Neural progenitor cell (in vitro differentiated cells): Measurements from ENCODE around the gene ERC2. TPM values are rescaled to one million over a fixed set of nuclear protein-coding genes. Genes with fewer than 3 reads are reported as not detected.

Experiments used
- DNase-seq: peaks from one replicate; pipeline ENCODE4 v3.0.0-alpha.2; 2016; ENCODE audit warnings: low spot score
- H2AFZ ChIP-seq: fragments of 200-600 bp; sonication (generic); replicated peaks from 2 replicates; pipeline ENCODE4 v1.6.1; 2016; ENCODE audit warnings: antibody characterized with exemption
- H3F3A ChIP-seq: fragments of 200-600 bp; sonication (generic); 2 replicates; pipeline ENCODE4 v1.6.1; 2016; ENCODE audit warnings: antibody characterized with exemption, low read depth
- H3K27ac ChIP-seq: fragments of 200-600 bp; sonication (generic); 2 replicates; pipeline ENCODE4 v1.5.1; 2016; ENCODE audit warnings: mild to moderate bottlenecking
- H3K27me3 ChIP-seq: fragments of 200-600 bp; sonication (generic); 2 replicates; pipeline ENCODE4 v1.6.1; 2016; ENCODE audit warnings: mild to moderate bottlenecking, moderate library complexity
- H3K36me3 ChIP-seq: fragments of 200-600 bp; sonication (generic); 2 replicates; pipeline ENCODE4 v1.5.1; 2016
- H3K4me1 ChIP-seq: fragments of 200-600 bp; sonication (generic); 2 replicates; pipeline ENCODE4 v1.6.1; 2016; ENCODE audit warnings: mixed run types
- H3K4me2 ChIP-seq: fragments of 200-600 bp; sonication (generic); 2 replicates; pipeline ENCODE4 v1.6.1; 2016
- H3K4me3 ChIP-seq: fragments of 200-600 bp; sonication (generic); 2 replicates; pipeline ENCODE4 v1.5.1; 2016
- H3K79me2 ChIP-seq: fragments of 200-600 bp; sonication (generic); 2 replicates; pipeline ENCODE4 v1.6.1; 2016; ENCODE audit warnings: low read depth
- H3K9ac ChIP-seq: fragments of 200-600 bp; sonication (generic); 2 replicates; pipeline ENCODE4 v1.6.1; 2016
- H3K9me3 ChIP-seq: fragments of 200-600 bp; sonication (generic); 2 replicates; pipeline ENCODE4 v1.5.1; 2016; ENCODE audit warnings: low read depth
- H4K20me1 ChIP-seq: fragments of 200-600 bp; sonication (generic); 2 replicates; pipeline ENCODE4 v1.6.1; 2016; ENCODE audit warnings: low read depth
- H3K27ac Mint-ChIP-seq: 3 replicates; pipeline ENCODE4 v1.8.0; 2021; ENCODE audit warnings: mixed read lengths
- H3K27me3 Mint-ChIP-seq: 2 replicates; pipeline ENCODE4 v1.8.0; 2022; ENCODE audit warnings: low read depth, mild to moderate bottlenecking, inconsistent platforms, moderate library complexity, mixed read lengths; ENCODE audit not compliant: insufficient read depth
- H3K36me3 Mint-ChIP-seq: 3 replicates; pipeline ENCODE4 v1.8.0; 2021; ENCODE audit warnings: mixed read lengths
- H3K4me1 Mint-ChIP-seq: 3 replicates; pipeline ENCODE4 v1.8.0; 2021; ENCODE audit warnings: mixed read lengths
- H3K4me3 Mint-ChIP-seq: 3 replicates; pipeline ENCODE4 v1.8.0; 2021; ENCODE audit warnings: mild to moderate bottlenecking, moderate library complexity, mixed read lengths
- H3K9me3 Mint-ChIP-seq: 3 replicates; pipeline ENCODE4 v1.8.0; 2020; ENCODE audit warnings: mixed read lengths
- EZH2 ChIP-seq: fragments of 200-600 bp; sonication (generic); IDR thresholded peaks from 2 replicates; pipeline ENCODE4 v1.6.1; 2017; ENCODE audit warnings: antibody characterized with exemption, mild to moderate bottlenecking, moderate library complexity
- EZH2phosphoT487 ChIP-seq: fragments of 200-600 bp; sonication (generic); IDR thresholded peaks from 2 replicates; pipeline ENCODE4 v1.6.1; 2017; ENCODE audit warnings: antibody characterized with exemption
- total RNA-seq: library from RNA; depleted of rRNA; stranded (reverse); fragments of >200 nt; gene quantifications from 2 replicates; pipeline ENCODE4 v1.2.3, GENCODE V29; 2015; ENCODE audit warnings: low replicate concordance
- TF ChIP-seq, protein P1 (sequence below): fragments of 200-600 bp; sonication (generic); IDR thresholded peaks from 2 replicates; pipeline ENCODE4 v1.5.1; 2017; ENCODE audit warnings: antibody characterized with exemption, mild to moderate bottlenecking

ERC2 gene
- total RNA-seq, 1 donor from 2014 or later = 24.8 TPM

GRCh38 chr3:55984626-55985025, 483.6 kb downstream of the ERC2 start:
- Histone ChIP-seq H2AFZ (no peak overlapping the region), H3K27me3 (no peaks in the 10 kb centered on the region), H4K20me1 (no peaks in the 10 kb centered on the region), H3K4me1 (peaks cover 31% of the 10 kb centered on the region), H3K4me3 (no peak overlapping the region), H3F3A (no peaks in the 10 kb centered on the region), H3K9me3 (no peaks in the 10 kb centered on the region), H3K36me3 (no peaks in the 10 kb centered on the region), H3K79me2 (no peaks in the 10 kb centered on the region), H3K27ac (no peak overlapping the region), H3K9ac (no peak overlapping the region), H3K4me2 (no peak overlapping the region)
- no peak for DNase-seq
- Mint-ChIP-seq H3K27ac (no peak overlapping the region), H3K9me3 (no peaks in the 10 kb centered on the region), H3K4me3 (no peak overlapping the region), H3K36me3 (no peaks in the 10 kb centered on the region), H3K27me3 (no peaks in the 10 kb centered on the region), H3K4me1 (peaks cover 48% of the 10 kb centered on the region)
- no peak for TF ChIP-seq EZH2
- TF ChIP-seq, protein P1, sequence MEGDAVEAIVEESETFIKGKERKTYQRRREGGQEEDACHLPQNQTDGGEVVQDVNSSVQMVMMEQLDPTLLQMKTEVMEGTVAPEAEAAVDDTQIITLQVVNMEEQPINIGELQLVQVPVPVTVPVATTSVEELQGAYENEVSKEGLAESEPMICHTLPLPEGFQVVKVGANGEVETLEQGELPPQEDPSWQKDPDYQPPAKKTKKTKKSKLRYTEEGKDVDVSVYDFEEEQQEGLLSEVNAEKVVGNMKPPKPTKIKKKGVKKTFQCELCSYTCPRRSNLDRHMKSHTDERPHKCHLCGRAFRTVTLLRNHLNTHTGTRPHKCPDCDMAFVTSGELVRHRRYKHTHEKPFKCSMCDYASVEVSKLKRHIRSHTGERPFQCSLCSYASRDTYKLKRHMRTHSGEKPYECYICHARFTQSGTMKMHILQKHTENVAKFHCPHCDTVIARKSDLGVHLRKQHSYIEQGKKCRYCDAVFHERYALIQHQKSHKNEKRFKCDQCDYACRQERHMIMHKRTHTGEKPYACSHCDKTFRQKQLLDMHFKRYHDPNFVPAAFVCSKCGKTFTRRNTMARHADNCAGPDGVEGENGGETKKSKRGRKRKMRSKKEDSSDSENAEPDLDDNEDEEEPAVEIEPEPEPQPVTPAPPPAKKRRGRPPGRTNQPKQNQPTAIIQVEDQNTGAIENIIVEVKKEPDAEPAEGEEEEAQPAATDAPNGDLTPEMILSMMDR = no peak
- TF ChIP-seq EZH2phosphoT487 = no peak

DNA sequence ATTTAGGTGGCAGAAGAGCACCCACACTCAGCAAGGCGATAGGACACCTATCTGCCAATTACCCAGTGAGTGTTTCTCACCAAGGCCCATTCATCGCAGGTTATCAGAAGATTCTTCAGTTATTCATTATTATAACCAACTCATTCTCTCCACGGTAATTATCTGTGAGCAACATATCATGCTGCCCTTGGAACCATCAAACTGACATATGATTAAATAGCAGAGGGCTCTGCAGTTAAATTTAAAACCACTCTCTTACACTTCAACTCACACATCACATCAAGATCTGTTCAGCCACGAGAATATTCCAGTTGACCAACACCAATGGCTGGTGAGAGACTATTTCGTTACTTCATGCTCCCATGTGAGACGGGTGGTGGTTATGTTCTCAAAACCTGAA, 489.3 kb downstream of the ERC2 start:
- Histone ChIP-seq H3K4me1 (peaks cover 6% of the 10 kb centered on the region), H3F3A (no peaks in the 10 kb centered on the region), H3K36me3 (no peaks in the 10 kb centered on the region), H2AFZ (no peak overlapping the region), H3K79me2 (no peaks in the 10 kb centered on the region), H3K4me3 (no peak overlapping the region), H3K9ac (no peak overlapping the region), H4K20me1 (no peaks in the 10 kb centered on the region), H3K9me3 (no peaks in the 10 kb centered on the region), H3K27me3 (no peaks in the 10 kb centered on the region), H3K4me2 (no peak overlapping the region), H3K27ac (no peak overlapping the region)
- Mint-ChIP-seq H3K36me3 (peaks cover 2% of the 10 kb centered on the region), H3K4me3 (no peak overlapping the region), H3K9me3 (peaks cover 2% of the 10 kb centered on the region), H3K27ac (no peak overlapping the region), H3K27me3 (no peaks in the 10 kb centered on the region), H3K4me1 (peaks cover 7% of the 10 kb centered on the region)
- no peak for TF ChIP-seq EZH2
- DNase-seq = no peak

DNA sequence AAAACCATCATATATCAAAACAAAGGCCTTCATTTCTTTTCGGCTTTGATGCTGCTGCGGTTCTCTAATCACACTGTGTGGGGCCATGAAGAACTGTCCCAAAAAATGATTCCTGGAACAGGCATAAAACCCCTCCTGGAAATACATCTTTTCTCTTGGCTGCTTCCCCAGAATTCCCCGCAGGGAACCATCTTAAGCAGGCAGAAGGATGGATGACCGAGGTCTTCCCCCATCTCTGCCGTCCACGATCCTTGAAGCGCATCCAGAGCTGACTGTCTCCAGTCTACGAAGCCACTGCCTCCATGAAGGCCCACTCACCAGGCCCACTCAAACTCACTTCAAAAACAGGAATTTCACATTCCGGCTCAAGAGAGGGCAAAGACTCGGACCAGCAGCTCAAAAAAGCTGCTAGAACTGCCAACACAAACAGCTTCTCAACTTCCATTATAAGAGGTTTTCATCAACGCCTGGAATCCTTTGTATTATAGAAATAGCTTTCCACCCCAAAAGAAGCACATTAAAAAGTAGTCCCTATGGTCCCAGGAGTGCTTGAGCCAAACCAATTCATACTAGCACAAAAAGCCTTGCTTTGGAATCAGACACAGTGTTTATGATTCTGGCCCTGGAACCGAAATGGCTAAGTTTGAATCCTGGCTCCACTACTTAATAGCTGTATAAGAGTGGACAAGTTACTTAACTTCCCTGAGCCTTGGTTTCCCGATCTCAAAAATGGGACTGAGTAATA, 493.7 kb downstream of the ERC2 start:
- Histone ChIP-seq H3K4me3 (no peak overlapping the region), H3K79me2 (no peaks in the 10 kb centered on the region), H4K20me1 (no peaks in the 10 kb centered on the region), H3K4me1 (no peaks in the 10 kb centered on the region), H2AFZ (no peak overlapping the region), H3K36me3 (no peaks in the 10 kb centered on the region), H3F3A (no peaks in the 10 kb centered on the region), H3K4me2 (no peak overlapping the region), H3K9ac (no peak overlapping the region), H3K27me3 (no peaks in the 10 kb centered on the region), H3K9me3 (no peaks in the 10 kb centered on the region), H3K27ac (no peak overlapping the region)
- TF ChIP-seq, protein P1 = no peak
- TF ChIP-seq EZH2phosphoT487 (no peak), EZH2 (no peak)
- Mint-ChIP-seq H3K4me1 (no peaks in the 10 kb centered on the region), H3K27me3 (no peaks in the 10 kb centered on the region), H3K27ac (no peak overlapping the region), H3K36me3 (peaks cover 2% of the 10 kb centered on the region), H3K4me3 (no peak overlapping the region), H3K9me3 (peaks cover 2% of the 10 kb centered on the region)
- DNase-seq = no peak

DNA sequence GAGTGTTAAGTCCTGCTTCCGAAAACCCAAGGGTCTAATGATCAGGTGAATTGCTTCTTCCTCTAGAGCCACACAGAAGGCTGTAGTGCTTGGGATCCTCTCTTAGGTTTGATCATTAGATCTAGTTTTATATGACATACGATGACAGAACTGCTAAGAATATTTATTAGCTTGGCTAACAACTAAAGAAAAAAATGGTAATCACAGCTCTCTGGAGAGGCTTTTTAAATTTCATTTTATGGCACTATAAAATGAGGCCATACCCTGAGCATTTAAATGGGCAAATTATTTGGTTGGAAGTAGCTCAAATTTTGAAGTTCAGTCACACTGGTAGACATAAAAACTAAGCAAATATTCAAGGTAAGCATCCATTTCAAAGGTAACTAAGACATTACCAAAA, 498.6 kb downstream of the ERC2 start:
- H2AFZ ChIP-seq = no peak overlapping the region
- H3K4me2 ChIP-seq = no peak overlapping the region
- no peaks in the 10 kb centered on the region for H3K9me3 Mint-ChIP-seq
- H3K9ac ChIP-seq = no peak overlapping the region
- no peaks in the 10 kb centered on the region for H3K4me1 ChIP-seq
- H3K27me3 Mint-ChIP-seq = no peaks in the 10 kb centered on the region
- H4K20me1 ChIP-seq = no peaks in the 10 kb centered on the region
- TF ChIP-seq EZH2 (no peak), EZH2phosphoT487 (no peak)
- TF ChIP-seq, protein P1 = no peak
- peaks cover under 1% of the 10 kb centered on the region for H3F3A ChIP-seq
- no peaks in the 10 kb centered on the region for H3K36me3 Mint-ChIP-seq
- no peaks in the 10 kb centered on the region for H3K9me3 ChIP-seq
- H3K79me2 ChIP-seq = no peaks in the 10 kb centered on the region
- no peaks in the 10 kb centered on the region for H3K27me3 ChIP-seq
- H3K27ac ChIP-seq = no peak overlapping the region
- no peak overlapping the region for H3K4me3 Mint-ChIP-seq
- no peak for DNase-seq
- H3K4me1 Mint-ChIP-seq = peaks cover 9% of the 10 kb centered on the region
- H3K27ac Mint-ChIP-seq = no peak overlapping the region
- H3K4me3 ChIP-seq = no peak overlapping the region
- no peaks in the 10 kb centered on the region for H3K36me3 ChIP-seq
